Kidney epithelial cell (primary cell): ENCODE measurements around the gene NFAT5. TPM values are rescaled to one million over a fixed set of nuclear protein-coding genes. Genes with fewer than 3 reads are reported as not detected.

Source experiments
- DNase-seq: peaks from one replicate; pipeline ENCODE4 v3.0.0-alpha.2; 2010; ENCODE audit warnings: low read depth
- H3K27me3 ChIP-seq: 2 replicates; pipeline ENCODE4 v1.6.0; 2011; ENCODE audit warnings: low read length; ENCODE audit not compliant: control insufficient read depth, insufficient read depth
- H3K36me3 ChIP-seq: 2 replicates; pipeline ENCODE4 v1.5.1; 2011; ENCODE audit warnings: low read length; ENCODE audit not compliant: control insufficient read depth, insufficient read depth
- H3K4me3 ChIP-seq: 2 replicates; pipeline ENCODE4 v1.5.1; 2011; ENCODE audit warnings: low read depth, mild to moderate bottlenecking, control low read depth, low read length
- total RNA-seq: library from RNA; depleted of rRNA; stranded (reverse); fragments of >200 nt; gene quantifications from 2 replicates; pipeline ENCODE4 v1.2.3, GENCODE V29; 2015
- TF ChIP-seq, protein P1 (sequence below): IDR thresholded peaks from 2 replicates; pipeline ENCODE4 v1.5.1; 2011; ENCODE audit warnings: mild to moderate bottlenecking, moderate library complexity, low read length, control low read depth, inconsistent platforms; ENCODE audit not compliant: insufficient read depth, poor library complexity, severe bottlenecking

Gene NFAT5
- total RNA-seq, 1 donor from 2014 or later, result 29.1 TPM

DNA sequence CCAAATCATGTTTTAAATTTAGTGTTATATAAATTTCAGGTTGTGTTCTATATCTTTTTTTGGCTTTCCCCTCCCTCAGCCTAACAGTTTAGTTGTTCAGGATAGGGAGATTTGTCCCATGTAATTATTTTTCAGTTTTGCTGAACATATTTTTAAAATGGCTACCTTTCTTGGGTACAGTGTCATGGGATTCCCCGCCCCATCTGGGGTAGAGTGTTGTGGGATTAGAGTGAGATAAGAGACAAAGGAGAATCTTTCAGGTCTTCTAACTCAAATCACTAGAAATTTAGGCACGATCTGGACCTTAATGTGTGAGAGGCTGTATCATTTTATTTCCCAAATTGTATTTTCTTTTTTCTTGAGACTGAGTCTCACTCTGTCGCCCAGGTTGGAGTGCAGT is 24.8 kb downstream of the NFAT5 start:
- no peak overlapping the region for H3K4me3 ChIP-seq
- no peak for DNase-seq
- no peaks in the 10 kb centered on the region for H3K27me3 ChIP-seq
- TF ChIP-seq, protein P1, sequence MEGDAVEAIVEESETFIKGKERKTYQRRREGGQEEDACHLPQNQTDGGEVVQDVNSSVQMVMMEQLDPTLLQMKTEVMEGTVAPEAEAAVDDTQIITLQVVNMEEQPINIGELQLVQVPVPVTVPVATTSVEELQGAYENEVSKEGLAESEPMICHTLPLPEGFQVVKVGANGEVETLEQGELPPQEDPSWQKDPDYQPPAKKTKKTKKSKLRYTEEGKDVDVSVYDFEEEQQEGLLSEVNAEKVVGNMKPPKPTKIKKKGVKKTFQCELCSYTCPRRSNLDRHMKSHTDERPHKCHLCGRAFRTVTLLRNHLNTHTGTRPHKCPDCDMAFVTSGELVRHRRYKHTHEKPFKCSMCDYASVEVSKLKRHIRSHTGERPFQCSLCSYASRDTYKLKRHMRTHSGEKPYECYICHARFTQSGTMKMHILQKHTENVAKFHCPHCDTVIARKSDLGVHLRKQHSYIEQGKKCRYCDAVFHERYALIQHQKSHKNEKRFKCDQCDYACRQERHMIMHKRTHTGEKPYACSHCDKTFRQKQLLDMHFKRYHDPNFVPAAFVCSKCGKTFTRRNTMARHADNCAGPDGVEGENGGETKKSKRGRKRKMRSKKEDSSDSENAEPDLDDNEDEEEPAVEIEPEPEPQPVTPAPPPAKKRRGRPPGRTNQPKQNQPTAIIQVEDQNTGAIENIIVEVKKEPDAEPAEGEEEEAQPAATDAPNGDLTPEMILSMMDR, result no peak
- no peaks in the 10 kb centered on the region for H3K36me3 ChIP-seq

DNA sequence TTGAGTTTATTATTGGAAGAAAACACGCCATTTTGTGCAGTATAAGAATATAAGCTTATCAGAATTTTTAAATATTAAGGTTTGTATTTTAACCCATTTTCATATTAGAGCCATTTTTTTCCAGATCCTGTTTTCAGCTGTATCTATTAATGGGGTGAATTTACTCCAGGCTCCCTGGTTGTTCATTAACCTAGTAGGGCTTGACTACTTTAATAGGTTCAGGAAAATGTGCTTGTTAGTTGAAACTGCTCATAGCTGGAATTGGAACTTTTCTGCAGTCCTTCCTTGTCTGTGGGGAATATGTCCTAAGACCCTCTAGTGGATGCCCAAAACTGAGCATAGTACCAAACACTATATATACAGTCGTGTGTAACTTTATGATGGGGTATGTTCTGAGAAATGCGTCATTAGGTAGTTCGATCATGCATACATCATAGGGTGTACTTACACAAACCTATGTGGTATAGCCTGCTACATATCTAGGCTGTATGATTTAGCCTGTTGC is 28.0 kb downstream of the NFAT5 start:
- peak; percentile 12 for DNase-seq
- H3K4me3 ChIP-seq, result no peak overlapping the region
- TF ChIP-seq, protein P1, result no peak

DNA sequence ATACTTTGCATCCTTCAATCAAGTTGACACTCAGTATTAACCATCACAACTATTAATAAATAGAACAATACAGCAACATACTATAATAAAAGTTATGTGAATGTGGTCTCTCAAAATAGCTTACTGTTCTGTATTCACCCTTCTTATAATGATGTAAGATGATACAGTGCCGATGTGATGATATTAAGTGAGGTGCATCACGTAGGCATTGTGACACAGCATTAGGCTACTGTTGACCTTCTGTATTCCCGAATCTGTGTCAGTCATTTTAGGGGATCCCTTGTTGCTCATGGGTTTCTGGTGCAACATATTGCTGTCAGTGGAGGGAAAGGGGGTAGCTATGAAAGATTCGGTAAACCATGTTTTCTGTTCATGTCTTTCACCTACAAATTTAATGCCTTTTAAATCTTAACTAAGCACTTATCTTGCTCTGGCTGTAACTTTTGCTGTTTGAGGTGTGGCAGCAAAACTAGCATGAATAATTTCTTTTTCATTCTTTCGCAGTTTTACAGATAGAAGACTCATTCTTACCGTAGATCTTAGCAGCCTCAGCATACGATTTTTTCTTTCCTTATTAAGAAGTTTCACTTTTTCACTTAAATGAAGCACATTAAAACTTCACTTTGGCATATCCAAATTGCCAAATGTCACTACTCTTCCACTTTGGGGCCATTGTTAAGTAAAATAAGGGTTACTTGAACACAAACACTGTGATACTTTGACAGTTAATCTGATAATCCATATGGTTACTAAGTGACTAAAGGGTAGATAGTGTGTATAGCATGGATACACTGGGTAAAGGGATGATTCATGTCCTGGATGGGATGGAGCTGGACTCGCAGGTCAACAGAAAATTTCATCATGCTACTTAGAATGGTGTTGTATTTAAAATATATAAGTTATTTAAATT is 29.6 kb downstream of the NFAT5 start:
- H3K4me3 ChIP-seq, result no peak overlapping the region
- no peak for DNase-seq
- H3K36me3 ChIP-seq, result no peaks in the 10 kb centered on the region
- no peaks in the 10 kb centered on the region for H3K27me3 ChIP-seq
- TF ChIP-seq, protein P1, result no peak

More for the DNA sequence above, 28.0 kb downstream of the NFAT5 start:
- H3K36me3 ChIP-seq, result no peaks in the 10 kb centered on the region
- H3K27me3 ChIP-seq, result no peaks in the 10 kb centered on the region

DNA sequence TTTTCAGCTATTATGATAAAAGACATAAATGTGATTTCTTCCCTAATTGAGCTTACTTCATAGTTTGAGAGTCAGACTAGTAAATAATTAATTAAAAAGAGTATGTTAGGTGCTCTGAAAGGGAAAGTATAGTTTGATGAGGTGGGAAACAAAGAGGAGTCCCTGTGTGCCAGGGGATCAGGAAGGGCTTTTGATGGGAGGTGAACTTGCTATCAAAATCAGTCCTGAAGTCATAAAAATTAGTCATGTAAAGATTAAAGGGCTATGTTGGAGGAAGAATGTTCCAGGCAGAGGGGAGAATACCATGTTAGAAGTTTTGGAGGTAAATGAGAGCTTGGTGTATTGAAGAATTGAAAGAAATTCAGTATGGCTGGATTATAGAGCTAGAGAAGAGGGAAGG is 31.0 kb downstream of the NFAT5 start:
- Histone ChIP-seq H3K36me3 (no peaks in the 10 kb centered on the region), H3K4me3 (no peak overlapping the region), H3K27me3 (no peaks in the 10 kb centered on the region)
- DNase-seq, result no peak
- TF ChIP-seq, protein P1, result no peak

DNA sequence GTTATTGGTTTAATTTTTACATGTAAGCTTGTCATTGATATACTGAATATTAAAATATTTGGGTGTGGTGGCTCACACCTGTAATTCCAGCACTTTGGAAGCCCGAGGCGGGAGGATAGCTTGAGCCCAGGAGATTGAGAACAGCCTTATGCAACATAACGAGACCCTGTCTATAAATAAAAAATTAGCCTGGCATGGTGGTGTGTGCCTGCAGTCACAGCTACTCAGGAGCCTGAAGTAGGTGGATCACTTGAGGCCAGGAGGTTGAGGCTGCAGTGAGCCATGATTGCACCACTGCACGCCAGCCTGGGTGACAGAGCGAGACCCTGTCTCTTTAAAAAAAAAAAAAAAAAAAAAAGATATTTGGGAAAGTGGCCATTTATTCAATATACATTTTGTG is 32.3 kb downstream of the NFAT5 start:
- H3K4me3 ChIP-seq, result no peak overlapping the region
- H3K36me3 ChIP-seq, result no peaks in the 10 kb centered on the region
- TF ChIP-seq, protein P1, result no peak
- H3K27me3 ChIP-seq, result no peaks in the 10 kb centered on the region
- DNase-seq, result no peak
